GM21367 (cell line): ENCODE data around the gene TOMM34.
A peak's percentile ranks its signal among the peaks of the same experiment; 100 is the strongest.

Experiments
- ATAC-seq: cut with Tn5 transposase; IDR thresholded peaks from one replicate; pipeline ENCODE4 v1.9.1; 2021; ENCODE audit not compliant: unreplicated experiment

TOMM34 gene

GRCh38 chr20:44936510-44936909 is 23.7 kb downstream of the TOMM34 start:
- no peak for ATAC-seq

- ATAC-seq = no peak
Observed at GRCh38 chr20:44932916-44933315, 27.3 kb downstream of the TOMM34 start.

GRCh38 chr20:44931911-44932310 is 28.3 kb downstream of the TOMM34 start:
- ATAC-seq = no peak

GRCh38 chr20:44930517-44931168 is 29.6 kb downstream of the TOMM34 start:
- no peak for ATAC-seq

- no peak for ATAC-seq
Observed at GRCh38 chr20:44928595-44928994, 31.6 kb downstream of the TOMM34 start.

GRCh38 chr20:44924541-44924940 is 35.7 kb downstream of the TOMM34 start:
- no peak for ATAC-seq

GRCh38 chr20:44921447-44921846 is 38.8 kb downstream of the TOMM34 start:
- no peak for ATAC-seq

- ATAC-seq = no peak
Observed at GRCh38 chr20:44918761-44919160, 41.4 kb downstream of the TOMM34 start.

- no peak for ATAC-seq
Observed at GRCh38 chr20:44918342-44918741, 41.9 kb downstream of the TOMM34 start.

GRCh38 chr20:44917399-44917798 is 42.8 kb downstream of the TOMM34 start:
- no peak for ATAC-seq

- no peak for ATAC-seq
Observed at GRCh38 chr20:44916586-44916985, 43.6 kb downstream of the TOMM34 start.

GRCh38 chr20:44914924-44915323 is 45.3 kb downstream of the TOMM34 start:
- ATAC-seq = no peak

- ATAC-seq = no peak
Observed at GRCh38 chr20:44912189-44912588, 48.0 kb downstream of the TOMM34 start.

- no peak for ATAC-seq
Observed at GRCh38 chr20:44911264-44911921, 48.8 kb downstream of the TOMM34 start.

- ATAC-seq = no peak
Observed at GRCh38 chr20:44910690-44911262, 49.4 kb downstream of the TOMM34 start.

- ATAC-seq = peak; percentile 80
Observed at GRCh38 chr20:44909872-44910689, 50.1 kb downstream of the TOMM34 start, which contains the start of gene PABPC1L. Gene PABPC1L (plus strand): TSS chr20:44910060. CDS start chr20:44910144, 84 bp downstream.

GRCh38 chr20:44908987-44909871 is 51.0 kb downstream of the TOMM34 start:
- ATAC-seq = no peak

- no peak for ATAC-seq
Observed at GRCh38 chr20:44904377-44904776, 55.8 kb downstream of the TOMM34 start.

- no peak for ATAC-seq
Observed at GRCh38 chr20:44901974-44902373, 58.2 kb downstream of the TOMM34 start.

- no peak for ATAC-seq
Observed at GRCh38 chr20:44900231-44900854, 59.9 kb downstream of the TOMM34 start.
